HEK293T (cell line): ENCODE results near the gene VEPH1.

ENCODE experiments used
- CTCF ChIA-PET: fragments of 350-600 bp; formaldehyde crosslinking; extraction: SDS; loops from one replicate; lab custom pipeline; 2021; ENCODE audit warnings: antibody characterized with exemption, inconsistent platforms; lab: Yijun Ruan, JAX
- POLR2A ChIA-PET: fragments of 350-600 bp; formaldehyde crosslinking; extraction: SDS; loops from one replicate; lab custom pipeline; 2020; ENCODE audit warnings: antibody characterized with exemption, inconsistent platforms; lab: Yijun Ruan, JAX
- DNase-seq: peaks from one replicate; pipeline ENCODE4 v3.0.0; 2012; ENCODE audit warnings: mixed read lengths; ENCODE audit errors: extremely low spot score
- ARNT ChIP-seq: fragments of 450-650 bp; IDR thresholded peaks from 2 replicates; pipeline ENCODE4 v1.6.1; 2017; ENCODE audit warnings: mild to moderate bottlenecking
- BHLHE40 ChIP-seq: fragments of 450-650 bp; IDR thresholded peaks from 2 replicates; pipeline ENCODE4 v1.6.1; 2016; ENCODE audit warnings: mild to moderate bottlenecking, moderate library complexity, borderline replicate concordance
- CTBP1 ChIP-seq: fragments of 450-650 bp; IDR thresholded peaks from 2 replicates; pipeline ENCODE4 v1.6.1; 2016; ENCODE audit warnings: borderline replicate concordance
- ELF4 ChIP-seq: fragments of 450-650 bp; IDR thresholded peaks from 2 replicates; pipeline ENCODE4 v1.6.1; 2017; ENCODE audit warnings: antibody characterized with exemption
- FOXA1 ChIP-seq: fragments of 450-650 bp; IDR thresholded peaks from 2 replicates; pipeline ENCODE4 v1.6.1; 2016; ENCODE audit warnings: mild to moderate bottlenecking
- FOXK2 ChIP-seq: fragments of 450-650 bp; IDR thresholded peaks from 2 replicates; pipeline ENCODE4 v1.6.1; 2016; ENCODE audit warnings: mild to moderate bottlenecking
- FOXM1 ChIP-seq: fragments of 450-650 bp; IDR thresholded peaks from 2 replicates; pipeline ENCODE4 v1.6.1; 2017; ENCODE audit warnings: mild to moderate bottlenecking, borderline replicate concordance
- HDGF ChIP-seq: fragments of 450-650 bp; IDR thresholded peaks from 2 replicates; pipeline ENCODE4 v1.6.1; 2017; ENCODE audit warnings: antibody characterized with exemption, borderline replicate concordance
- L3MBTL2 ChIP-seq: fragments of 450-650 bp; conservative IDR thresholded peaks from 2 replicates; pipeline ENCODE4 v1.6.1; 2016; ENCODE audit warnings: mild to moderate bottlenecking
- LEF1 ChIP-seq: fragments of 450-650 bp; IDR thresholded peaks from 2 replicates; pipeline ENCODE4 v1.6.1; 2017; ENCODE audit warnings: mild to moderate bottlenecking, borderline replicate concordance
- NFRKB ChIP-seq: fragments of 450-650 bp; IDR thresholded peaks from 2 replicates; pipeline ENCODE4 v1.6.1; 2016; ENCODE audit warnings: mild to moderate bottlenecking, moderate library complexity
- SP1 ChIP-seq: fragments of 450-650 bp; IDR thresholded peaks from 2 replicates; pipeline ENCODE4 v1.6.1; 2017
- SUZ12 ChIP-seq: fragments of 450-650 bp; IDR thresholded peaks from 2 replicates; pipeline ENCODE4 v1.6.1; 2016; ENCODE audit warnings: mild to moderate bottlenecking
- TARDBP ChIP-seq: fragments of 450-650 bp; IDR thresholded peaks from 2 replicates; pipeline ENCODE4 v1.6.1; 2016
- ZNF384 ChIP-seq: fragments of 450-650 bp; IDR thresholded peaks from 2 replicates; pipeline ENCODE4 v1.6.1; 2016
- TF ChIP-seq, protein P1 (sequence below): fragments of 450-650 bp; IDR thresholded peaks from 2 replicates; pipeline ENCODE4 v1.6.1; 2016

Gene VEPH1

DNA sequence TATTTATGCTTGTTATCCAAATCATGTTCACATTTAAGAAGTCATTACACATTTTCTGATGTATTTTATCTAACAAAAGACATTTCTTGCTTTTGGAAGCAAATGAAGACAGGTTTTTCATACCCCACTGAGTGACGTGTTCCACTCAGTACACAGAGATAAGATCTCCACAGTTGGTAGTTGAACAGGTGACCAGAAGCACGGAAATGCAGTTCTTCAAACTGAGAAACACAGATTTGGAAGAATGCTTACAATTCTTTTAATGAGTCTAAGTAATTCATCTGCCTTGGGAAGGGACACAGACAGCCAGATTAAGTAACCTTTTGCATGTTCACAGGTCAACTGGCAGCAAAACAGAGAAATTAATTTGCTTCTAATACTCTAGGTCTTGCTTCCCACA, 43.5 kb downstream of the VEPH1 start:
- CTCF ChIA-PET, result no interaction called here

DNA sequence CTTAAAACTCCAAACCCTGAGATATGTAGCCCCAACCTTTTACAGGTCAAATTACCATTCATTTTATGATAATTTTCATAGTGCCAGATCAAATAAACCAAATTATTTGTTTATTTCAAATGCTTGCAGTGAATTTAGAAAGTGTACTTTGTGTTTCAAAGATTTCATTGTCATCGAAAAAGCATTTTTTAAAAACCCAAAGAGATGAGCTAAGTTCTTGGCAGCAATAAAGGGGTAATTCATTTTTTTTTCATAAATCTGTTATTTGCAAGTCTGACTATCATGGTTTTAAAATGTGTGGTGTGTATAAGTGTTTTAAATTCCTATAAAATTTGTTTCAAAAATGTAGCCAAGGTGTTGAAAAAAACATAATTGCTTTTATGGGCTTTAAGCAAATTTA, 49.4 kb downstream of the VEPH1 start:
- no peak for TF ChIP-seq L3MBTL2
- no peak for TF ChIP-seq FOXA1
- TF ChIP-seq FOXM1, result no peak
- TF ChIP-seq SUZ12, result no peak
- no peak for TF ChIP-seq SP1
- TF ChIP-seq ARNT, result no peak
- no peak for TF ChIP-seq FOXK2
- TF ChIP-seq TARDBP, result no peak
- TF ChIP-seq, protein P1, sequence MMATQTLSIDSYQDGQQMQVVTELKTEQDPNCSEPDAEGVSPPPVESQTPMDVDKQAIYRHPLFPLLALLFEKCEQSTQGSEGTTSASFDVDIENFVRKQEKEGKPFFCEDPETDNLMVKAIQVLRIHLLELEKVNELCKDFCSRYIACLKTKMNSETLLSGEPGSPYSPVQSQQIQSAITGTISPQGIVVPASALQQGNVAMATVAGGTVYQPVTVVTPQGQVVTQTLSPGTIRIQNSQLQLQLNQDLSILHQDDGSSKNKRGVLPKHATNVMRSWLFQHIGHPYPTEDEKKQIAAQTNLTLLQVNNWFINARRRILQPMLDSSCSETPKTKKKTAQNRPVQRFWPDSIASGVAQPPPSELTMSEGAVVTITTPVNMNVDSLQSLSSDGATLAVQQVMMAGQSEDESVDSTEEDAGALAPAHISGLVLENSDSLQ, result no peak
- no peak for TF ChIP-seq LEF1
- no peak for TF ChIP-seq ZNF384
- no peak for TF ChIP-seq BHLHE40
- TF ChIP-seq HDGF, result no peak
- no peak for TF ChIP-seq ELF4
- no peak for TF ChIP-seq CTBP1
- no peak for TF ChIP-seq NFRKB
- ChIA-PET POLR2A (no interaction called here), CTCF (no interaction called here)
- DNase-seq, result no peak

More for the DNA sequence above, 43.5 kb downstream of the VEPH1 start:
- TF ChIP-seq SUZ12, result no peak
- TF ChIP-seq, protein P1, result no peak
- POLR2A ChIA-PET, result no interaction called here
- DNase-seq, result no peak

DNA sequence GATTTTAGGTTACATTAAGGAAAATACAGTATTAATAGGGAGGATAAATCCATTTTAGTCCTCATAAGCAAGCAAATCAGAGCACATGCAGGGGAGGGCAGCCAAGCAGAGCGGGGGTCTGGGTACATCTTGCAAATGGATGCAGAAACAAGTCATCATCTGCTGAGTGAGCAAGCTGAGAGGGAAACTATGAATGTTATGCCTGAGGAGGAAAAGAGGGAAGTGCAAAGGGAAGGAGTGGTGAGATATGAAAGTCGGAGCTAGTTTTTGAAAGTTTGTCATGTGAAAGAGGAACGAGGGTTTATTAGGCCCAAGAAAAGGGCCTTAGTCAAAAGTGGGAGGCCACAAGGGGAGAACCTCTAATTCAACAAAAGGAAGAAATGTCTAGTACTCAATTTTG, 51.1 kb downstream of the VEPH1 start:
- ChIA-PET POLR2A (no interaction called here), CTCF (no interaction called here)
- DNase-seq, result no peak
- no peak for TF ChIP-seq SUZ12
- TF ChIP-seq TARDBP, result no peak
- TF ChIP-seq L3MBTL2, result no peak
- no peak for TF ChIP-seq HDGF
- TF ChIP-seq LEF1, result no peak
- no peak for TF ChIP-seq FOXA1
- TF ChIP-seq FOXK2, result no peak
- no peak for TF ChIP-seq ARNT

DNA sequence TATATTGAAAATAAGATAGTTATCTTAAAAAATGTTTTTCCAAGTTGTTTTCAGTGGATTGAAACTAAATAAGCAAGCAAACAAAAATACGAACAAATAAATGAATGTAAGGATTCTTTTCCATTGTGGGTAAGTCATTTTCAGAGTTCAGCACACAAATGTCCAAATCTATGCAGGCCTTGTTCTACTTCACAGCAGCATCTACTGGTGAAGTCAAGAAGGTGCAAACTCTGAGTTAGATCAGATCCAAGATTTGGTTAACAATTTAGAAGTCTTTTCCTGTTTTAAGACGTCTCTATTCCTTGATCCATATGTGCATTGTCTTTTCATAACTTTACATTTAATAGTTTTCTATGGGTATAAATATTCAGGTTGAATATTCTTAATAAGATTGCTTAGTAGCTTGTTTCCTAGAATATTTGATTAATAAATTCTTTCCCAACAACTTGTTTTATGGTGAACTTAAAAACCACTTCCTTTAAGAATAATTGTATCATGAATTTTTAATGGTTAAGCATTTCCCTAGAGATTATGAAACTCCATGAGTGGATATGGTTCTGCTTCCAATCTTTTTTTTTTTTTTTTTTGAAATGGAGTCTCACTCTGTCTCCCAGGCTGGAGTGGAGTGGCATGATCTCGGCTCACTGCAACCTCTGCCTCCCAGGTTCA, 56.1 kb downstream of the VEPH1 start:
- TF ChIP-seq TARDBP, result no peak
- TF ChIP-seq L3MBTL2, result no peak
- TF ChIP-seq LEF1, result no peak
- no peak for TF ChIP-seq BHLHE40
- TF ChIP-seq FOXA1, result no peak
- TF ChIP-seq, protein P1, result no peak
- TF ChIP-seq ELF4, result no peak
- no peak for TF ChIP-seq ZNF384
- TF ChIP-seq ARNT, result no peak
- TF ChIP-seq CTBP1, result no peak
- TF ChIP-seq HDGF, result no peak
- no peak for TF ChIP-seq FOXM1
- no peak for TF ChIP-seq SP1
- no peak for TF ChIP-seq FOXK2
- TF ChIP-seq SUZ12, result no peak
- no peak for TF ChIP-seq NFRKB
- ChIA-PET CTCF (interaction anchor here (0.6 kb wide), 1 partner anchor 184 kb away, joined by 3 read pairs; no protein-coding TSS in a partner anchor), POLR2A (no interaction called here)
- no peak for DNase-seq

DNA sequence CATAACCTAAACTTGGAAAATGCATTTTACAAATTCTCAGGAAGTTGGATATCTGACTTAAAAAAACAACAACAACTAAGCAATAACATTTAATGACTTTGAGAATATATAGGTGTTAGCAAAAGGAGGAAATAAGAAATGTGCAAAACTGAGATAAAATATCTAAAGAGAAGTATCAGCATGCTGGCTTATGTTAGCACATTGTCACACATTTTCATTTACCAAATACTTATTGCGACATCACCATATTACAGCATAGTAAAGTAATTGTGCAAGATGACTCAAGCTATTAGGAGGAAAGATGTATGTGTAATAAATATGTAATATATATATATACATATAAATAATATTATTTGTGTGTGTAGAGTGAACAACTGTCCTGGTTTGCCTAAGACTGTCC, 57.4 kb downstream of the VEPH1 start:
- ChIA-PET POLR2A (no interaction called here), CTCF (no interaction called here)
- DNase-seq, result no peak
- TF ChIP-seq LEF1 (no peak), FOXM1 (no peak), ARNT (no peak), FOXK2 (no peak), SUZ12 (no peak), FOXA1 (no peak), BHLHE40 (no peak), L3MBTL2 (no peak), TARDBP (no peak), SP1 (no peak), NFRKB (no peak), ELF4 (no peak), ZNF384 (no peak), HDGF (no peak), CTBP1 (no peak)
- TF ChIP-seq, protein P1, result no peak
